ENCODE results near the gene NHS.
"Not testable (repeated sequence)": the region's sequence is repeated elsewhere in the genome, so short reads cannot be mapped to it uniquely, and the experiment has no call there.

NHS gene

GRCh38 chrX:17409566-17410290 lies 34.7 kb downstream of the NHS start:
- no peak for FAIRE-seq

DNA sequence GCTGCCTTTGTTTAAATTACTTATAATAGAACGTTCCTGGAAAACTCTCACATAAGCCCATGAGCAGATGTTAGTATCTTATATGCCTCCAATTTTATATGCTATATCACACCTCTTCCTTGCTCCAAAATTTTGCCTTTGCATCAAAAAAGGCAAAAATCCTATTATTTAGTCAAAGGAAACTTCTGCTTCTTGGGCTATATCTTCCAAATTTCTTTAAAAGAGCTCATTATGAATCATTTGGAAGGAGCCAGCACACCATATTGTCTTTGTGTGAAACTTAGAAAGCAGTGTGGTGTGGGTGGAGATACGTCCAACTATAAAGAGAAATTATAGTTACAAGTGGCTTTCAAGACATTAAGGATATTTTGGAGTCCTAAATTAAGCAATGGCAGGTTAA lies 35.7 kb downstream of the NHS start:
- FAIRE-seq = no peak

DNA sequence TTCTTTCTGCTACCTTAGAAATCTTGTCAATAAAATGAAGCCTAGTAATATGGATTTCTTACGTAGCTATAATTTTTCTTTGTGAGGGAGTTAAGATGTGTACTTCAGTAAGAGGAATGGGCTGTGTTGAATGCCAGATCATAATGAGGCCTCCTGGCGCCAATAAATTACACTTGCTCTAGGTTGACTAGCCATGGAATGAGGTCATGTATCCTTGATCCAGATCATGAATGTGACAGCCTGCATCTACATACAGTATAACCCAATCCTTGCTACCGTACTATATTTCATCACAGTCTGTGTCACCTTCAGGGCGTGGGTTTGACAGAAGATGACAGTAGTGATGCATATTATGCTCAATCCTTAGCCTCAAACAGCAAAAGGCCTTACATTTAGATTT lies 36.2 kb downstream of the NHS start:
- no peak for FAIRE-seq

GRCh38 chrX:17412692-17413091 lies 37.7 kb downstream of the NHS start:
- no peak for FAIRE-seq

GRCh38 chrX:17413228-17413627 lies 38.2 kb downstream of the NHS start:
- FAIRE-seq = no peak

DNA sequence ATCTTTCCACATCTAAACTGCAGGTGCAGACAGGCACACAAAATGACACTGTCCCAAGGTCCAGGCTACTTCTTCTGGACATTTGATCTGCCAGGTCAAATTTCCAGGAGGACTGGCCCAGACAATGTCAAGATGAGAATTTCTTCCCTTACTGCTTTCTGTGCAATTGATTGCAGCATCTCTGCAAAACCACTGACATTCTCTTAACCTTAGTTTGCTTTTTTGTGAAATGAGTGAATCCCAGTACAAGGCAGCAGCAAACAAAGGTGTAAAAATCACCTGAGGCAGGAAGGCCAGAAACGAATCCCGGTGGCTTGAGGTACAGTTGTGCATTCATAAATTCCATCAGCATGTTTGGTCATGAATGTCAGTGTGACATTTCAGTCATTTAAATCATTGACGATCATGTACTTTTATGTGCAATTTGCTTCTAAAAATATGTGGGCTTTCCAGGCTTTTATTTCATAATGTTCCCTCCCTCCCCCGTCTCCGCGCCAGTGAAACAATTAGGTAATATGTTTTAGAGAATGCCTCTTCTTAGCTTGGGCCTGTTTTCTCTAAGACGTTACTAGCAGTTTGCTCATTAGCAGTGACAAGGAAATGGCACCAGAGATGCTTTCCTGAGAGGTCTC lies 39.1 kb downstream of the NHS start:
- FAIRE-seq = no peak

GRCh38 chrX:17414839-17415238 lies 39.8 kb downstream of the NHS start:
- FAIRE-seq = no peak

- no peak for FAIRE-seq
Measured at GRCh38 chrX:17415242-17415810, 40.3 kb downstream of the NHS start.

GRCh38 chrX:17417372-17417771 lies 42.4 kb downstream of the NHS start:
- no peak for FAIRE-seq

DNA sequence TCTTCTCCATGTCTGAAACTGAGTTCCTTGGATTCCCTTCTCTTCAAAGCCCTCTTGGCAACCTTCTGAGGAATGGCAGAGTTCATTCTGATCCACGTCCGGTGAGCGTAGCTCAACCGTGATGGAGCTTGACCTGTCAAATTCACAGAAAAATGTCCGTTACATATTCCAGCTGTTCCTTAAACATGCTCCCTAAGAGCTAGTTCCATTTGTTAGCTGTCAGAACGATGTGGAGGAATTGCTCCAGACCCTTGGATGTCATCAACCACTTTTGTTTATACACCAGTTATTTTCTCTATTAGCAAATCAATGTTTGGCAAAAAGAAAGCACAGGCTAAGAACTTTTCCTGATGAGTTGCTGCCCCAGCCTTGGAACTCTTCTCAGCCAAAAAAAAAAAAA lies 50.1 kb downstream of the NHS start:
- FAIRE-seq = no peak

- FAIRE-seq = no peak
Measured at GRCh38 chrX:17425551-17425950, 50.6 kb downstream of the NHS start.

GRCh38 chrX:17431171-17431570 lies 56.2 kb downstream of the NHS start:
- no peak for FAIRE-seq

GRCh38 chrX:17432158-17432557 lies 57.2 kb downstream of the NHS start:
- no peak for FAIRE-seq

DNA sequence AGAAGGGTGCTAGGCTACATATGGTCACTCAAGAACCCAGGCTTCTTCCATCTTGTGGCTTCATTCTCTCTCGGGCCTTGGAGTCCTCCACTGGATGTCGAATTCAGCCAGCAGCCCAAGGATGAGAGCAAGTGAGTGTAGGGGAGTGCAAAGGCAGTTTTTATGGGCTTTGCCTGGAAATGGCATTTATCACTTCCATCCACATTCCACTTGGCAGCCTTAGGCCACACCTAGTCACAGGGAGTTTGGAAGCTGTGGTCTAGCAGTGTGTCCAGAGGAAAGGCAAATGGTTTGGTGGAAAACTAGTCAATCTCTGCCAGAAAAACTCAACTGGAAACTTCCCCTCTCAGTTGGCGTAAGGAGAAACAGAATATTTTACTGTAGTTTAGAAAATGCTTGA lies 59.0 kb downstream of the NHS start:
- FAIRE-seq = no peak

GRCh38 chrX:17435476-17435875 lies 60.5 kb downstream of the NHS start:
- FAIRE-seq = no peak

DNA sequence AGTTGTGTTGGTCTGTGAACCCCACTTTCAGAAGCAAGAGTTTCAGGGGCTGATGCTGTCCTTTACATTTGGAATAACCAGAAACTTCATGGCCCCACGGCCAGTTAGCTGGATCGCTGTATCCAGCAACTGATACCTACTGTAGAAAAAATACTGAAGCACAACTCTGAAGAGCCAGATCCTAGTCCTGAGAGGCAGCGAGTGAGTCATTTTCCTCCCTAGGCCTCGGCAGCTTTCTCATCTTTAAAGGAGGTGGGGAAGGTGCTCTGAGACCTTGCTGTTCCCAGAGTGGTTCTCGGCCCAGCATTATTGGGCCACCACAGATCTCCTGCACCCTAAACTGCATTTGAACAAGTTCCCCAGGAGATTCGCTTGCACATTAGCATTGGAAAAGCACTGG lies 63.2 kb downstream of the NHS start:
- FAIRE-seq = no peak

GRCh38 chrX:17440258-17440657 lies 65.3 kb downstream of the NHS start:
- no peak for FAIRE-seq

DNA sequence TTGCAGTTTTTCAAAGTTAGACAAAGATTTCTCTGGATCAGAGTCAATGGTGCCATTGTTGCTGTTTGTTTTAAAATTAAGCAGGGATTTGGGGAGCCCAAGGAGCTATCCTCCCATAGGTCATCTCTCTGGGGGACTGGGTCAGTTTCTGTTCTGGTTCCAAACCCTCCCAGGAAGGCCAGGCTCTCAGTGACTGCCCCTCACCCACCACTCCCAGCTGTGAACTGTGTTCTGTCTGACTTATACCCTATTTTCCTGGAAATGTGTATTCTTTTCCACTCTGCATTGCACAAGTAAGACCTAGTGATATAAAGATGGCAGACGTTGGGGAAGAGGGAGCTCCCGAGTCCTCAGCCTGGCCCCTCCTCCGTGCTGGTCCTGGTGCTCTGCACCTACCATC lies 65.8 kb downstream of the NHS start:
- no peak for FAIRE-seq

GRCh38 chrX:17441965-17442364 lies 67.0 kb downstream of the NHS start:
- no peak for FAIRE-seq

GRCh38 chrX:17442898-17443297 lies 67.9 kb downstream of the NHS start:
- FAIRE-seq = no peak

DNA sequence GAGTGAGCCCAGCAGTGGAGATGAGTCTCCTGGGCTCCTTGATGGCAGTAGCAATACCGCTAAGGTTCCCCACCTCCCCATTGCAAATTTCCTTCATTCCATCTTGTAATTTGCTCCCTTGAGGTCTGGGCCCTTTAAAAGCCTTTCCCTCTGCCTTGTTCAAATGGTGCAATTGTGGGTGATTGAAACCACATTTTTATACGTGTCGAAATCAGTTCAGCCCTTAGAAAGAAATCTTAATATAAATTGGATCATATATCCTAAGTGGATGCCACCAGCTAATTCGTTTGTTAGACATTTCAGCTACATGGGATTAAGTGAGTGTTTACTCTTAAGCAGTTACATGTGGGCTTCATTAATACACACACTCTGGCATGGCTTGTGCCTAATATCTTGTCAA lies 68.6 kb downstream of the NHS start:
- FAIRE-seq = no peak

DNA sequence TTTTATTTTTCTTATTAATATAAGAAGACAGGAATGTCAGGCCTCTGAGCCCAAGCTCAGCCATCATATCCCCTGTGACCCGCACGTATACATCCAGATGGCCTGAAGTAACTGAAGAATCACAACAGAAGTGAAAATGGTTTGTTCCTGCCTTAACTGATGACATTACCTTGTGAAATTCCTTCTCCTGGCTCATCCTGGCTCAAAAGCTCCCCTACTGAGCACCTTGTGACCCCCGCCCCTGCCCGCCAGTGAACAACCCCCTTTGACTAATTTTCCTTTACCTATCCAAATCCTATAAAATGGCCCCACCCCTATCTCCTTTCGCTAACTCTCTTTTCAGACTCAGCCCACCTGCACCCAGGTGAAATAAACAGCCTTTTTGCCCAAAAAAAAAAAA lies 71.3 kb downstream of the NHS start:
- not testable (repeated sequence) for FAIRE-seq

- FAIRE-seq = no peak
Measured at GRCh38 chrX:17448188-17448587, 73.2 kb downstream of the NHS start.

GRCh38 chrX:17449866-17450265 lies 74.9 kb downstream of the NHS start:
- FAIRE-seq = no peak

- FAIRE-seq = no peak
Measured at GRCh38 chrX:17453788-17454187, 78.8 kb downstream of the NHS start.

All from TTC549 (cell line).